HG03159 (cell line): ENCODE results near the gene CENPF.
"Not testable (repeated sequence)": the region's sequence is repeated elsewhere in the genome, so short reads cannot be mapped to it uniquely, and the experiment has no call there.

Experiments used
- ATAC-seq: cut with Tn5 transposase; IDR thresholded peaks from one replicate; pipeline ENCODE4 v1.9.1; 2021; ENCODE audit warnings: mild to moderate bottlenecking, moderate library complexity; ENCODE audit not compliant: unreplicated experiment

CENPF gene

DNA sequence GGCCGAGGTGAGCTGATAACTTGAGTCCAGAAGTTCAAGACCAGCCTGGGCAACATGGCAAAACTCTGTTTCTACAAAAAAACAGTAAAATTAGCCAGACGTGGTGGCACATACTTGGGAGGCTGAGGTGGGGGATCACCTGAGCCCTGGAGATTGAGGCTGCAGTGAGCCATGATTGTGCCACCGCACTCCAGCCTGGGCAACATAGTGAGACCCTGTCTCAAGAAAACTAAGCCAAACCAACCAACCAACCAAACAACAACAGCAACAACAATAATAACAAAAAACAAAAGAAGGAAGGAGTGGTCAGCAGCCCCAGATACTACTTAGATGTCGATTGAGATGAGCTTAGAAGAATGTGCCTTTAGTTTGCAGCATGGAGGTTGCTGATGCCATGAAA is 47.7 kb downstream of the CENPF start:
- no peak for ATAC-seq

DNA sequence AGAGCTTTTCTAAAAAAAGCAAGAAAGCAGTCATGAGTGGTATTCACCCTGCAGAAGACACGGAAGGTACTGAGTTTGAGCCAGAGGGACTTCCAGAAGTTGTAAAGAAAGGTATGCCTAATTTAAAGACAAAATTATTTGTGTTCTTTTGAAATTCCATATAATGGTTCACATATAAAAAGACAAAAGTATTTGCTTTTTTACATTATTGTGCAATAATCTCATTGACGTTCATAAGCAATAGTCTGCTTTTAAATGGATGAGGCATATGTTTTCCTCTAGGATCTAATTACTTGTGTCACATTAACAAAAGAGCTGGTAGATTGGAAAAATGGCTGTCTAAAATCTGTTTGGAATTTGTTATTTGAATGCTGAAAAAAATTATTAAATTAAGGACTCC is 54.3 kb downstream of the CENPF start:
- no peak for ATAC-seq

DNA sequence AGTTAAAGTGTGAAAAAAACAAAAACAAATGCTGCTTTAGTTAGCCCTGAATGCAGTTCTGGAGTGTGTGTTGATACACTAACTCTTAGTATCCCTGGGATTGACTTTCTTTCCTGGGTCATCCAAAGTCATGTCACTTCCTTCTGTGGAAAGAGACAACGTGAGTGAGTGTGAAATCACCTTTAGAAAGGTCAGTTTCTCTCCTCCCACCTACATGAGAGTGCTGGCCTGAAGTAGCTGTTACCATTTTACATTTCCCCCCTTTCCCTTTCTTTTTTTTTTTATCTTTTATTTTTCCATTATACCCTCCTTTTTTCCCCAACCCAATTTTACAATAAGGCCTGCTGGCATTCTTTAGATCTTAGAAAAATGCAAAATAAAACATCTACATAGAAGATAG is 55.2 kb downstream of the CENPF start:
- ATAC-seq = no peak

DNA sequence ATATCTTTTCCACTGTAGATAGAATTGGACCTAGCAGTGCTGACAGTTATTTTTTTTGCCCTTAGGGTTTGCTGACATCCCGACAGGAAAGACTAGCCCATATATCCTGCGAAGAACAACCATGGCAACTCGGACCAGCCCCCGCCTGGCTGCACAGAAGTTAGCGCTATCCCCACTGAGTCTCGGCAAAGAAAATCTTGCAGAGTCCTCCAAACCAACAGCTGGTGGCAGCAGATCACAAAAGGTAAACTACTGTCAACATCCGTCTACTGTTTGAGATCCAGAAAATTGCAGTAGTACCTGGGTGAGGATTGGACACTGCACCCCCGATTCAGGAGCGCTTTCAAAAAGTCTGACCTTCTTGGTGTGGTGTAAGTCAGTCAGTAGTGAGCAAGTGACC is 55.8 kb downstream of the CENPF start:
- no peak for ATAC-seq

DNA sequence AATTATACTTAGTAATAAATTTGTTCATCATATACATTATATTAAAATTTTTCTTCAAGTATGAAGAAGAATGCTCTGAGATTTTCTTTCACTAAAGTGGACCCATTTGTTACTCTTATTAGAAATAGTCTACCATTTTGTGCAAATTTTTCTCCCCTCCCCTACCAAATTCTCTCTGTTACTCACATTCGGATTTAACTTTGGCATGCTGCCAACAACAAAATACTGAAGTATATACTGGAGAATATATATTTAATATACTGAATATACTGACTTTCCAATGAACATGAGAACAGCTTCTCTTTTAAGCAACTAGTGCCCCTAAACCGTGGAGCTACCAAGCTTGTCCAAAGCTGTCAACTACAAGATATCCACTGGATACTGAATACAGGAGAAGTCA is 57.2 kb downstream of the CENPF start:
- no peak for ATAC-seq

DNA sequence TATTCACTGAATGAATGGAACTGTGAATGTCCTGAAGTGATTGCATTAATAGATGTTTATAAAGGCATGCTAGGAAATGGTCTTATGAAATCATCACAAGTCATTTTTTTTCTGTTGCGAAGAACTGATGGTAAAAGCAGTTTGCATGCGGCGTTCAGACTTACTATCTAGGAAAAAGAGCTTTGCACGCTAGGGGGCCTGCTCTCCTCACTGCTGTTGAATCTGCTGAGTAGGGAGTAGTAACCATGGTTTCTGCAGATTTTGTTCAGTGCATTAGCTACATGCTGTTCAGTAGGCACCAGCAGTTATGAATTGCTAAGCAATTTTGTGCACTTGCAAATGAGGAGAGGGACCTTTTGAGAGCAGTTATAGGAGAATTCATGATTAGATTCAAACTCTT is 57.9 kb downstream of the CENPF start:
- no peak for ATAC-seq

DNA sequence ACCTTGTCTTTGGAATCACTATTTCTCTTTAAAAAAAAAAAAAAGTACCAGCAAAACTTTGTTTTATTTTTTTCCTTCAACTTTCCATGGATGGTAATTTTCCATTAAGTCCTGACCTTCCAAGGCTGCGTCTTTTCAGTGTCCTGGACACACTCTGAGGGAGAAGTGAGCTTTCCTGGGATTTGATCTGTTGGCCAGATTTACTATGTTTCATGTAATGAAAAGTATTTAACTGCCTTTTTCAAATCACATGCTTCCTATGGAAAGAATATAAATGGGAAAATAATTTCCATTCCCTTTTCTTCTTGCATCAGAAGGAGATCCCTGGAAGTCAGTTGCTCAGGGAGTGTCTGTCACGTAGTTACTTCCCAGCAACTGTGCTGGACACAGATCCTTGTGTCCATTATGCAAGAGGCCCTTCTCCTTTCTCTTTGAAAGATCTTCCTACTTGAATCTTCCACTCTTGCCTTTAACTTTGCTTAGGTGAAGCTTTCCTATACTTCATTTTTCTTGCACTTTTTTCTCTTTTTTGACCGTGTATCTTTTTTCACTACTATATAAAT is 59.3 kb downstream of the CENPF start:
- ATAC-seq = no peak

DNA sequence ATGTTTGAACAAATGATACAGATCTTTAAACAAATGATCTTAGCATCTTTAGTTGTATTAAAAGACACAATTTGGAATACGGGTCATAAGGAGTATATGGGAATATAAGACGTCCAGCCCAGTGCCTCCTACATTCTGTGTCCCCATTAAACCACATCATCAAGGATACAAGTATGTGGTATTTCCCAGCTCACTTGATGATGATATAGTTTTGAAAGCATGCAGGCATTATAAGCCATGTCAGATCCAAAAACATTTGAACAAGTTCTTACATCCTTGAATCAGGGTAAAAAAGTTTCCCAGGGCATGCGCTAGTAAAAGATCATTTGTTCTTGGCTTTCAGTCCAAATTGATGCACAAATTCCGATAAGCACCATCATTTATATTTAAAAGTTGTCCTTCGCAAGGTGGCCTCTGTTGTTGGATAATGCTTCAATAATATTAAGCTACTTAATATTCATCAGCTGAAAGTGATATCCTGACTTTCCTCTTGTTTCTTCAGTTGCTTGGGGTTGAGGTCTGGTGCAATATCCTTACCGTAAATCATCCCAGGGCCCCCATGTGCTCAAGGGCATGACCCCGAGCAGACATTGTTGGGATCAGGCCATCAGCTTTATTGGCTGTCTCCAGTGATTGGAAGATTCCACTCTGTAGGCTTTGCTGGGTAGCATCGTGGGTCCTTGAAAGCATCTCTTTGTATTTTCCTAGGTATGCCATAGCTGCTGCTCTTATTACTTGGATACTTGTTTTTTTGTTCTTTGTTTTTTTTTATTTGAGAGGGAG is 61.8 kb downstream of the CENPF start:
- ATAC-seq = no peak

DNA sequence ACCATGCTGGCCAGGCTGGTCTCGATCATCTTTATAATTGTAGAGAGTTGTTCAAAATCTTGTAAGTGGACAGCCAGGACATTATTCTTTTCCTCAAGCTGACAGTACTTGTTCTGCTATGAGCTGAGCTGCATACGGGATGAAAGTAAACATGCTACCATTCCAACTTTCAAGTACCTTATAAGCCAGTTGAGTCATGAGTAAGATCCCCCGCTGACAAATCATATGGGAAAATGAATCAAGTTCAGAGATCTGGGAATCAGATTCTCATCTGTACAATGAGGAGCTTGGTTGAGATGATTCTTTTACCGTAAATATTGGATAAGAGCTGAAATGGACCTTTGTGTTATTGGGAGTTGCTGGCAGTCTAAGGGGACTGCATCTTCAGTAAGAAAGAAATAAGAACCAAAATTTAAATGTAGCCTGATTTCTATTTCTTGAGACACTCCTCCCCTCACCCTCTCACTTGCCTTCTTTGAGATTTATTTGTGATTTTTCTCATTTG is 62.7 kb downstream of the CENPF start:
- ATAC-seq = no peak

DNA sequence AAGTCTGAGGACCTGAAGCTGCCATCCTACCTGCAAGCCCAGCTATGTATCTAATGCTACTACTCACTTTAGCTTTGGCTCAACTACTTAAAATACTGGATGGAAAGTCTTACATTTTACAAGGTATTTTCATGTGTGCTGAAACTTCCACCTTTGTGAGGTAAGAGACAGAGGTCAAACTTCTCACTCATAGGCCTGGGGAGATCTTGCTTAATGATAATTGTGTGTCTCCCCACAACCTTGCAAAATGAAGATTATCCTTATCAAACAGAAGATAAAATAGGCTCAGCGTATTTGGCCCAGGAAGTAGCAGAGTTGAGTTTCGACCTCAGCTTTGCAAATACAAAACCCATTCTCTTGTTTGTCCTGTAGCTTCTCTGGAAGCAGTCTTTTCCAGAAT is 63.7 kb downstream of the CENPF start:
- ATAC-seq = no peak

DNA sequence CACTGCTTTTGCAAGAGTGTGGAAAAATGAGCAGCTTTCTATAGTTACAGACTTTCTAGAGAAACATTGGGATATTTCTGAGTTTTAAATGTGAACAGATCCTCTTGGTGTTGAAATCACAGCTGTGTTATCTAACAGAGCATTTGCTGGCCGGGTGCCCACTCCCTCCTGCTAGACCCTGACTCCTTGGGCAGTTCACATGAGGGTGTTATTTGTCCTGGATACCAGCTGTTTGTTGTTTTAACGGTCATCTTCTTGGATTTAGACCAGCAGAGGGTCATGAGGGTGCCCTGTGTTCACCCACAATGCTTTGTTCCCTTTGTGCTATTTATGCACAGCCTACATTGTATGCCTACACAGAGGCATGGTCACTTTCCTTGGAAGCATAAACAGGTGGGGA is 67.1 kb downstream of the CENPF start:
- no peak for ATAC-seq

DNA sequence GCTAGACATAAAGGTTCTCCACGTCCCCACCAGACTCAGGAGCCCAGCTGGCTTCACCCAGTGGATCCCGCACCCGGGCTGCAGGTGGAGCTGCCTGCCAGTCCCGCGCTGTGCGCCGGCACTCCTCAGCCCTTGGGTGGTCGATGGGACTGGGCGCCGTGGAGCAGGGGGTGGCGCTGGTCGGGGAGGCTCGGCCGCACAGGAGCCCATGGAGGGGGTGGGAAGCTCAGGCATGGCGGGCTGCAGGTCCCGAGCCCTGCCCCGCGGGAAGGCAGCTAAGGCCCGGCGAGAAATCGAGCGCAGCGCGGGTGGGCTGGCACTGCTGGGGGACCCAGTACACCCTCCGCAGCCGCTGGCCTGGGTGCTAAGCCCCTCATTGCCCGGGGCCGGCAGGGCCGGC is 70.0 kb downstream of the CENPF start:
- not testable (repeated sequence) for ATAC-seq

DNA sequence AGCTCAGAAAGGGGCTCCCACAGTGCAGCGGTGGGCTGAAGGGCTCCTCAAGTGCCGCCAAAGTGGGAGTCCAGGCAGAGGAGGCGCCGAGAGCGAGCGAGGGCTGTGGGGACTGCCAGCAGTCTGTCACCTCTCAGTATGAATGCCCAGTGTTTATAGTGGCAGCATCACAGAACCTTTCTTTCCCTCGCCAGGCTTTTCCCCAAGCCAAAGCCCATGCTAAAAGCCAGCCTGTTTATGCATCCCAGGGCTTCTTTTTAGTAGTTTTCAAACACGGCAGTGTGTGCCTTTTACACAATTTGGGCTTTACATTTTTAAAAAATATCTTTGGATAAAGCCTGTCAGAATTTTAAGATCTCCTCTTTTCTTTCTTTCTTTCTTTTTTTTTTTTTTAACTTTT is 70.6 kb downstream of the CENPF start:
- ATAC-seq = no peak

DNA sequence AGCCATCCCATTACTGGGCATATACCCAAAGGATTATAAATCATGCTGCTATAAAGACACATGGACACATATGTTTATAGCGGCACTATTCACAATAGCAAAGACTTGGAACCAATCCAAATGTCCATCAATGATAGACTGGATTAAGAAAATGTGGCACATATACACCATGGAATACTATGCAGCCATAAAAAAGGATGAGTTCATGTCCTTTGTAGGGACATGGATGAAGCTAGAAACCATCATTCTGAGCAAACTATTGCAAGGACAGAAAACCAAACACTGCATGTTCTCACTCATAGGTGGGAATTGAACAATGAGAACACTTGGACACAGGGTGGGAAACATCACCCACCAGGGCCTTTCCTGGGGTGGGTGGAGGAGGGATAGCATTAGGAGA is 72.5 kb downstream of the CENPF start:
- ATAC-seq = not testable (repeated sequence)

DNA sequence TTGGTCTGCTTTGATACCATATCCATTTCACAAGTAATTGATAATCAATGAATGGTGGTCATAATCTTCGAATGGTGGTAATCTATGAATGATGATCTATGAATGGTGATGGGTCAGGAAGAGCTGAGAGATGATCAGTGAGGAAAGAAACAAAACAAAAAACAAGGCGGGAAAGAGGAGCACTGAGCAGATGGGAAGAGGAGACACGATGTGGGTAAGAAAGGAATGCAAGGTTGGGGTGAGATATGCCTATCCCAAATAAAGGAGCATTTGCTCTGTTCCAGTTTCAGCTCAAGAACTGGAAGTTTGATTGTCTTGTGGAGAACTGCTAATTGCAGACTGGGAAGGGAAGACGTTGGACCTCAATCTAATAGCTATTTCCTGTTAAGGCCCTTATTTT is 73.8 kb downstream of the CENPF start:
- no peak for ATAC-seq

DNA sequence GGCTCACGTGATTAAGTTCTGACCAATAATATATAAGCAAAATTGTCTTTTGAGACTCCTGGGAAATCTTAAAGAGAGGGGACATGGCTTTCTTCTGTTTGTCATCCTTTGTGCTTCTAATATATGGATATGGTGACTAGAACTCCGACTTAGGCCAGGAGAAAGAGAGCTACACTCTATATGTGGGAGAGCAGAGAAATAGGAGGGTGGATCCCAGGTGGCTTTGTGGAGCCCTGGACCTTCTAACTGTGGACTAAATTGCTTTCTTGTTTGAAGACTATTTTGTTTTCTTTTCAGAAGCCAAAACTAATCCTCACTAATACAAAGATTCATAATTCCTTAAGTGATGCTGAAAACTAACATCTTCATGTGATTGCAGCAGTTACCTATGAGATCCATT is 75.0 kb downstream of the CENPF start:
- no peak for ATAC-seq

DNA sequence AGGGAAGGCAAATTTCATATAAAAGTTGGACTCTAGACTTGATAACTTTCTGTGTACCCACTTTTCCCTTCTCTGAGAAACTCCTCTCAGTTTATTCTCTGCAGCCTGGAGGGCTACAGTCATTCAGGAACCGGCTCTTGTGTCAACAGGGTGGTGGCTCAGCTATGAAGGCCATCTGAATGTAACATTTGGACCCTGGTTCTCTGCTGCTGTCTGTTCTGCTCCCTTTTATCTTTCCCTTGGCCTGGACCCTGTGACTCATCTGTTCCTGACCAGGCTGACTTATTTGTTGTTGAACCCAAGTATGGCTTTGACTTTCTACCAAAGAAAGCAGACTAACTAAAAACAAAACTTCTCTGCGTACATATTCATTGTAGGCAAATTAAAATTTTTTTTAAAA is 75.4 kb downstream of the CENPF start:
- ATAC-seq = no peak

DNA sequence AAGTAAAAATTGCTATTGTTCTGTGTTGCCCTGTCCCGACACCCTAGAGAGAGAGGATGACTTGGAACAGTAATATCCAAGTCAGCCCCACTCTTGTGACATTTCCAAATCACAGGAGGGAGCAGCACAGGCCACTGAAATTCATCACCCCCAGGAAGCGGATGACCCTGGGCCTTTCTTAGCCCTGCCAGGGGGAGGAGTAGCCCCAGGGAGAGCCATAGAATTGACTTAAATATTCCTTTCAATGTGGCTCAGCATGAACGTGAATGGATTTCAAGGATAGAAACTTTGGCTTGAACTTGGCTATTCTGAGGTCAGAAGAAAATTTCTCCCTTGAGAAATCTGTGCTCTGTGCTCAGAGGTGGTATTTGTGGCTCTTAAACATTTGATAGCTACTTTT is 80.6 kb downstream of the CENPF start:
- no peak for ATAC-seq

DNA sequence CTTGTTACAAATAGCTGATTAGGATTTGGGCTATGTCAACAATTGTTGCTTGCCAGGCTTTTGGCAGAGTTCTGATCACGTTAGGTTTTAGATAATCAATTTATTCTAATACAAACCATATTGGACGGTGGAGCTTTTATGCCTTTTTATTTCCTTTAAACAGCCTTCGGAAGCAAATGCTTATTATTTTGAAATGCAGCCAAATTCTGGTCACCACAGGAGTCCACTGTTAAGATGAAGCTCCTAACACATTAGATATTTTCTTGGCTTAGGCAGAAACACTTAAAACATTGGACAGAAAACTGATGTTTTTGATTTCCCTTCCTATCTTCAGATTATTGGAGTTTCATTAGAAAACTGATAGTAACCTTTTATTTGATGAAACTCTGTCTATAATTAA is 82.9 kb downstream of the CENPF start:
- no peak for ATAC-seq

DNA sequence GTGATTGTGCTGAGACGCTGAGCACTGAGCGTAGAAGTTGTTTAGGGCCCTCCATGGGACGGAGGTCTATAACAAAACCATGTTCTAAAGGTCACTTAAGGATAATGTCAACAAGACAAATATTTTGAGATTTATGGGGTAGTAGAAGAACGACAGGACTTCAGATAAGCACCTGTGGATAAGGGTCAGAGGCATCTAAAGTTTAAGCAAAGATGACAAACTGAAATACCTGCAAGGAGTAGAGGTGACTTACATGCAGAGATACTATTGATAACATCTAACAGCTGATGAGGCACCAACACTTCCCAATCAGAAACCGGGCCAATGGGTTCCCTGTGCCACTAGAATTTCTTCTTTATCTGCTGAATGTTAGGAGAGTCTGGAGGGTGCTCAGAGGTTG is 83.5 kb downstream of the CENPF start:
- no peak for ATAC-seq

DNA sequence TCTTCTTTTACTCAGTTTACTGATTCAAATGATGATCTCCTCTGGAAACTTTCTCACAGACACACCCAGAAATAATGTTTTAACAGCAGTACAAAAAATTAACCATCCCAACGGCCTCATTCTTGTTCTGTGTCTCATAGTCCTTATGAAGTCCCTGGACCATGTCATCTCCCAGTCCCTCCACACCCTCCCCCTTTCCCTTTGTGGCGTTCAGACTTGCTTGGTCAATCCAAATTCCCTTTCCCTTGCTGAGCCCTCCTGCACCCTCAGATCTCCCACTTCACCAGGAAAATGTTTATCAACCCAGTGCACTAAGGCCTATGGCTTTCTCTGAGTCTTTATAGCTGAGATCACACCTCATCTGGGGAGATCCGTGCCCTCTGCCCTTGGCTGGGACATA is 85.9 kb downstream of the CENPF start:
- ATAC-seq = no peak

DNA sequence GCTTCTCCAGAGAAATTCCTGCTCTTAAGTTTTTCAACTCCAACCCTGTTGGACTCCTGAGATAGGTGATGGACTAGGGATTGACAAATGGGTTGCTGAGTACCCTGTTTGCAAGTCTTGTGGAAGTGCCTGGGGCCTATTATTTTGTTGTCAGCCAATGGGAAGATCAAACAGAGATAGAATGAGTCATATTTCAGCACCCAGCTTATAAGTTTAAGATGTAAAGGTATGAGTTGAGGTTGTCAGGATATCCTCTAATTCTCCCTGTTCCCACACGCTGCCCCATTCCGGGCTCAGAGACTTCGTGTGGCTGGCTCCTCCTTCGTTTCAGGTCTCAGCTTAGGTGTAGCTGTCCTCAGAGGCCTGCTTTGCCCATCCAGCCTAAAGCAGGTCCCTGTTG is 91.8 kb downstream of the CENPF start:
- no peak for ATAC-seq

DNA sequence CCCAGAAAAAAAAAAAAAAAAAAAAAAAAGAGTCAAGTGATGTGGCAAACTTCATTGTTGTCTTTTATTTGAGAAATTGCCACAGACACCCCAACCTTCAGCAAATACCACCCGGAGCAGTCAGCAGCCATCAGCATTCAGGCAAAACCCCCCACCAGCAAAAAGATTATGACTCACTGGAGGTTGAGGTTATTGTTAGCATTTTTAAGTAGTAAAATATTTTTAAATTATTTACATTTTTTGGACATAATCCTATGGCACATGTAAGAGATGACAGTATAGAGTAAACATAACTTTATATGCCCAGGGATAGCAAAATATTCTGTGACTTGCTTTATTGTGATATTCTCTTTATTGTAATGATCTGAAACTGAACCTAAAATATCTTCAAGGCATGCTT is 95.6 kb downstream of the CENPF start:
- no peak for ATAC-seq
